Trophoblast cell (in vitro differentiated cells and primary cell): ENCODE results near the gene DNAI2.

ENCODE experiments used
- DNase-seq, 2 donors: peaks; one replicate each; pipeline ENCODE4 v3.0.0-alpha.2; 2016
- H2AFZ ChIP-seq: 2 replicates; pipeline ENCODE4 v1.6.1; 2013; ENCODE audit warnings: low read length, moderate library complexity, mild to moderate bottlenecking; ENCODE audit not compliant: insufficient read depth, poor library complexity
- H2AK5ac ChIP-seq: 2 replicates; pipeline ENCODE4 v1.6.1; 2013; ENCODE audit warnings: mild to moderate bottlenecking, low read length
- H2BK120ac ChIP-seq: 2 replicates; pipeline ENCODE4 v1.6.1; 2013; ENCODE audit warnings: low read length, mild to moderate bottlenecking, moderate library complexity; ENCODE audit not compliant: insufficient read depth, poor library complexity
- H2BK12ac ChIP-seq: 2 replicates; pipeline ENCODE4 v1.6.1; 2013; ENCODE audit warnings: mild to moderate bottlenecking, low read length, moderate library complexity
- H2BK5ac ChIP-seq: 2 replicates; pipeline ENCODE4 v1.6.1; 2013; ENCODE audit warnings: low read length, low read depth, moderate library complexity, mild to moderate bottlenecking; ENCODE audit not compliant: poor library complexity
- H3K14ac ChIP-seq: 2 replicates; pipeline ENCODE4 v1.6.1; 2013; ENCODE audit warnings: mild to moderate bottlenecking, low read length
- H3K18ac ChIP-seq: 2 replicates; pipeline ENCODE4 v1.6.1; 2013; ENCODE audit warnings: mild to moderate bottlenecking, low read length
- H3K23ac ChIP-seq: 2 replicates; pipeline ENCODE4 v1.6.1; 2013; ENCODE audit warnings: low read length
- H3K27ac ChIP-seq: 2 replicates; pipeline ENCODE4 v1.5.1; 2013; ENCODE audit warnings: low read depth, mild to moderate bottlenecking, inconsistent platforms, low read length, moderate library complexity
- H3K27me3 ChIP-seq: 2 replicates; pipeline ENCODE4 v1.6.1; 2013; ENCODE audit warnings: inconsistent platforms, mild to moderate bottlenecking, low read length, moderate library complexity; ENCODE audit not compliant: insufficient read depth
- H3K36me3 ChIP-seq, 2 experiments: 1 replicate in 1 of 2; 2 replicates in 1 of 2; pipeline ENCODE4 v1.6.1; 2013; ENCODE audit warnings: low read length in 2 of 2, mild to moderate bottlenecking in 2 of 2, moderate library complexity in 1 of 2; ENCODE audit not compliant: insufficient read depth in 2 of 2, control insufficient read depth in 1 of 2
- H3K4ac ChIP-seq: 2 replicates; pipeline ENCODE4 v1.6.1; 2013; ENCODE audit warnings: low read depth, mild to moderate bottlenecking, low read length, moderate library complexity
- H3K4me1 ChIP-seq, 2 experiments: 1 replicate in 1 of 2; 2 replicates in 1 of 2; pipeline ENCODE4 v1.6.1; 2013; ENCODE audit warnings: low read length in 2 of 2, mild to moderate bottlenecking in 2 of 2, moderate library complexity in 1 of 2; ENCODE audit not compliant: insufficient read depth in 2 of 2, control insufficient read depth in 1 of 2
- H3K4me2 ChIP-seq: 2 replicates; pipeline ENCODE4 v1.6.1; 2013; ENCODE audit warnings: inconsistent platforms, mild to moderate bottlenecking, low read length, moderate library complexity
- H3K4me3 ChIP-seq: 2 replicates; pipeline ENCODE4 v1.5.1; 2013; ENCODE audit warnings: mild to moderate bottlenecking, low read depth, low read length, inconsistent platforms
- H3K79me1 ChIP-seq: one replicate; pipeline ENCODE4 v1.6.1; 2013; ENCODE audit warnings: low read length
- H3K79me2 ChIP-seq: 2 replicates; pipeline ENCODE4 v1.6.1; 2013; ENCODE audit warnings: low read length, mild to moderate bottlenecking; ENCODE audit not compliant: control insufficient read depth, insufficient read depth, poor library complexity
- H3K9ac ChIP-seq: 2 replicates; pipeline ENCODE4 v1.6.1; 2013; ENCODE audit warnings: mild to moderate bottlenecking, low read length
- H3K9me3 ChIP-seq: 2 replicates; pipeline ENCODE4 v1.6.1; 2013; ENCODE audit warnings: low read depth, mild to moderate bottlenecking, control low read depth, inconsistent platforms, low read length; ENCODE audit not compliant: insufficient read depth
- H4K12ac ChIP-seq: 2 replicates; pipeline ENCODE4 v1.6.1; 2013; ENCODE audit warnings: low read depth, mild to moderate bottlenecking, low read length, moderate library complexity
- H4K8ac ChIP-seq: 2 replicates; pipeline ENCODE4 v1.6.1; 2013; ENCODE audit warnings: low read depth, mild to moderate bottlenecking, low read length, moderate library complexity
- H4K91ac ChIP-seq: one replicate; pipeline ENCODE4 v1.6.1; 2013; ENCODE audit warnings: low read depth, mild to moderate bottlenecking, low read length, moderate library complexity
- WGBS: extraction: QIAGEN DNeasy Blood & Tissue Kit; methylation state at CpG from one replicate; pipeline ENCODE4 v1.1.7; 2013; ENCODE audit warnings: missing lambda C conversion rate; ENCODE audit not compliant: insufficient read length, insufficient coverage; ENCODE audit errors: extremely low coverage; 5-methylcytosine and 5-hydroxymethylcytosine counted together

Gene DNAI2

DNA sequence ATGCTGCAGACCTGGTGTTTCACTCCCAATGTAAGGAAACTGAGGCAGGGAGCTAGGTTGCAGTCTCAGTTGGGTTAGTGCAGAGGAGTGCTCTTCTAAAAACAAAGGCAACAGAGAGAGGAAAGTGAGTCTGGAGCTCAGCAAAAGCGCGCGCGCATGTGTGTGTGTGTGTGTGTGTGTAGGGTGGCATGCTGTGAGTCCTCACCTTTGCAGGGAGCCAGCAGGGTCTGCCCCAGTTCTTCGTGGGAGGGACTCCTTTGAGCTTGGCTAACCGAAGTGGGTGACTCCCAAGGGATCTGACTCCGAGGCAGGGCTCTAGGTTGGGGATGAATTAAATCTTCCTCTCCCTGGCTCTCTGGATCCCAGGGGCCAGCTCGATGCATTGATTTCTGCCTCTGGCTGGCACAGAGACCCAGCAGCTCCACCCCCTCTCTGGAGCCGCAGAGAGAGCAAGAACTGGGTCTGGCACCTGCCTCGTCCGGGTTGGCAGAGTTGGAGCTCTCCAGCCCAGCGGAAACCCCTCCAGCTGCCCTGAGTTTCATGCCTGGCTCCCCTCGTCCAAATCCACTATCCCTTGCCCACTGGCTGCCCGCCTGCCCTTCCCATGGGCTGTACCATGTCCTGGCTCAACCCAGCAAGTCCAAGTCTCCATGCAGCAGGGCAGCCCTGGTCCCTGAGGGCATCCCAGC is 88.9 kb downstream of the DNAI2 start:
- Histone ChIP-seq H3K23ac (no peak overlapping the region), H2BK12ac (no peak overlapping the region), H3K4ac (no peak overlapping the region), H3K18ac (no peak overlapping the region), H2AFZ (no peak overlapping the region), H4K91ac (no peak overlapping the region), H2AK5ac (no peak overlapping the region), H3K4me2 (no peak overlapping the region), H2BK120ac (no peak overlapping the region), H3K27ac (no peak overlapping the region), H3K9me3 (peaks cover 2% of the 10 kb centered on the region), H3K36me3 (no peaks in the 10 kb centered on the region), H3K14ac (no peak overlapping the region), H4K8ac (no peak overlapping the region), H3K4me3 (no peak overlapping the region), H3K4me1 (no peaks in the 10 kb centered on the region), H3K27me3 (no peaks in the 10 kb centered on the region), H3K79me2 (no peaks in the 10 kb centered on the region), H3K79me1 (no peaks in the 10 kb centered on the region), H3K9ac (no peak overlapping the region), H2BK5ac (no peak overlapping the region), H4K12ac (no peak overlapping the region)
- WGBS = no CpG with 5 or more reads among the region's 14 CpGs
- no peak for DNase-seq
